ENCODE data around the gene MRPL24.

Gene MRPL24

GRCh38 chr1:156714830-156715229 lies 26.1 kb downstream of the MRPL24 start:
- no peak overlapping the region for H3K27ac ChIP-seq (ENCODE audit: low read depth, low read length)
- H3K9me3 ChIP-seq (ENCODE audit: control insufficient read depth in 5 of 5, low read length in 5 of 5), result no peaks in the 10 kb centered on the region
- peaks cover 0 to 8% (median 2%) of the 10 kb centered on the region in 5 donors for H3K36me3 ChIP-seq (ENCODE audit: control insufficient read depth in 5 of 5, insufficient read depth in 5 of 5, low read length in 5 of 5)
- H3K27me3 ChIP-seq (ENCODE audit: control insufficient read depth in 5 of 5, insufficient read depth in 4 of 5, low read length in 5 of 5), result peaks cover 0 to 2% (median 0%) of the 10 kb centered on the region in 5 donors
- H3K4me1 ChIP-seq (ENCODE audit: control insufficient read depth in 5 of 5, insufficient read depth in 5 of 5, low read length in 5 of 5), result peaks cover 4 to 25% (median 14%) of the 10 kb centered on the region in 5 donors
- H3K4me3 ChIP-seq (ENCODE audit: low read depth in 1 of 5, low read length in 5 of 5), result no peak overlapping the region
- H3K9ac ChIP-seq (ENCODE audit: low read length in 5 of 5), result no peak overlapping the region

- Histone ChIP-seq H3K9me3 (ENCODE audit: control insufficient read depth in 5 of 5, low read length in 5 of 5) (no peaks in the 10 kb centered on the region), H3K36me3 (ENCODE audit: control insufficient read depth in 5 of 5, insufficient read depth in 5 of 5, low read length in 5 of 5) (peaks cover 0 to 8% (median 0%) of the 10 kb centered on the region in 5 donors), H3K27me3 (ENCODE audit: control insufficient read depth in 5 of 5, insufficient read depth in 4 of 5, low read length in 5 of 5) (peaks cover 0 to 2% (median 0%) of the 10 kb centered on the region in 5 donors), H3K4me1 (ENCODE audit: control insufficient read depth in 5 of 5, insufficient read depth in 5 of 5, low read length in 5 of 5) (peaks cover 6 to 47% (median 36%) of the 10 kb centered on the region in 5 donors), H3K9ac (ENCODE audit: low read length in 5 of 5) (no peak overlapping the region), H3K27ac (ENCODE audit: low read depth, low read length) (no peak overlapping the region), H3K4me3 (ENCODE audit: low read depth in 1 of 5, low read length in 5 of 5) (no peak overlapping the region)
Observed at GRCh38 chr1:156712626-156713025, 28.3 kb downstream of the MRPL24 start.

- Histone ChIP-seq H3K4me1 (ENCODE audit: control insufficient read depth in 5 of 5, insufficient read depth in 5 of 5, low read length in 5 of 5) (peaks cover 6 to 61% (median 49%) of the 10 kb centered on the region in 5 donors), H3K27me3 (ENCODE audit: control insufficient read depth in 5 of 5, insufficient read depth in 4 of 5, low read length in 5 of 5) (peaks cover 0 to 2% (median 1%) of the 10 kb centered on the region in 5 donors), H3K4me3 (ENCODE audit: low read depth in 1 of 5, low read length in 5 of 5) (no peak overlapping the region), H3K36me3 (ENCODE audit: control insufficient read depth in 5 of 5, insufficient read depth in 5 of 5, low read length in 5 of 5) (peaks cover 0 to 6% (median 0%) of the 10 kb centered on the region in 5 donors), H3K9ac (ENCODE audit: low read length in 5 of 5) (no peak overlapping the region), H3K9me3 (ENCODE audit: control insufficient read depth in 5 of 5, low read length in 5 of 5) (no peaks in the 10 kb centered on the region), H3K27ac (ENCODE audit: low read depth, low read length) (no peak overlapping the region)
Observed at GRCh38 chr1:156711011-156711817, 29.7 kb downstream of the MRPL24 start.

- H3K27ac ChIP-seq (ENCODE audit: low read depth, low read length), result peak overlapping the region; percentile 30
- H3K9ac ChIP-seq (ENCODE audit: low read length in 5 of 5), result peak overlapping the region in 1 of 5 donors; percentile 38
- H3K4me3 ChIP-seq (ENCODE audit: low read depth in 1 of 5, low read length in 5 of 5), result no peak overlapping the region
- H3K9me3 ChIP-seq (ENCODE audit: control insufficient read depth in 5 of 5, low read length in 5 of 5), result no peaks in the 10 kb centered on the region
- H3K4me1 ChIP-seq (ENCODE audit: control insufficient read depth in 5 of 5, insufficient read depth in 5 of 5, low read length in 5 of 5), result peaks cover 6 to 74% (median 62%) of the 10 kb centered on the region in 5 donors
- no peaks in the 10 kb centered on the region for H3K36me3 ChIP-seq (ENCODE audit: control insufficient read depth in 5 of 5, insufficient read depth in 5 of 5, low read length in 5 of 5)
- peaks cover 2 to 13% (median 6%) of the 10 kb centered on the region in 5 donors for H3K27me3 ChIP-seq (ENCODE audit: control insufficient read depth in 5 of 5, insufficient read depth in 4 of 5, low read length in 5 of 5)
Observed at GRCh38 chr1:156709757-156710489, 31.0 kb downstream of the MRPL24 start.

- no peaks in the 10 kb centered on the region for H3K36me3 ChIP-seq (ENCODE audit: control insufficient read depth in 5 of 5, insufficient read depth in 5 of 5, low read length in 5 of 5)
- H3K27ac ChIP-seq (ENCODE audit: low read depth, low read length), result peak overlapping the region; percentile 65
- no peak overlapping the region for H3K9ac ChIP-seq (ENCODE audit: low read length in 5 of 5)
- peaks cover 10 to 22% (median 15%) of the 10 kb centered on the region in 5 donors for H3K27me3 ChIP-seq (ENCODE audit: control insufficient read depth in 5 of 5, insufficient read depth in 4 of 5, low read length in 5 of 5)
- no peak overlapping the region for H3K4me3 ChIP-seq (ENCODE audit: low read depth in 1 of 5, low read length in 5 of 5)
- peaks cover 7 to 82% (median 70%) of the 10 kb centered on the region in 5 donors for H3K4me1 ChIP-seq (ENCODE audit: control insufficient read depth in 5 of 5, insufficient read depth in 5 of 5, low read length in 5 of 5)
- H3K9me3 ChIP-seq (ENCODE audit: control insufficient read depth in 5 of 5, low read length in 5 of 5), result no peaks in the 10 kb centered on the region
Observed at GRCh38 chr1:156709031-156709430, 31.9 kb downstream of the MRPL24 start.

GRCh38 chr1:156708218-156708661 lies 32.6 kb downstream of the MRPL24 start:
- Histone ChIP-seq H3K4me1 (ENCODE audit: control insufficient read depth in 5 of 5, insufficient read depth in 5 of 5, low read length in 5 of 5) (peaks cover 7 to 83% (median 72%) of the 10 kb centered on the region in 5 donors), H3K36me3 (ENCODE audit: control insufficient read depth in 5 of 5, insufficient read depth in 5 of 5, low read length in 5 of 5) (no peaks in the 10 kb centered on the region), H3K4me3 (ENCODE audit: low read depth in 1 of 5, low read length in 5 of 5) (peak overlapping the region in 3 of 5 donors; percentile 3 to 22 (median 8)), H3K9me3 (ENCODE audit: control insufficient read depth in 5 of 5, low read length in 5 of 5) (no peaks in the 10 kb centered on the region), H3K9ac (ENCODE audit: low read length in 5 of 5) (no peak overlapping the region), H3K27me3 (ENCODE audit: control insufficient read depth in 5 of 5, insufficient read depth in 4 of 5, low read length in 5 of 5) (peaks cover 18 to 30% (median 23%) of the 10 kb centered on the region in 5 donors), H3K27ac (ENCODE audit: low read depth, low read length) (peak overlapping the region; percentile 65)

- H3K27me3 ChIP-seq (ENCODE audit: control insufficient read depth in 5 of 5, insufficient read depth in 4 of 5, low read length in 5 of 5), result peaks cover 19 to 36% (median 25%) of the 10 kb centered on the region in 5 donors
- H3K9me3 ChIP-seq (ENCODE audit: control insufficient read depth in 5 of 5, low read length in 5 of 5), result no peaks in the 10 kb centered on the region
- peaks cover 7 to 82% (median 72%) of the 10 kb centered on the region in 5 donors for H3K4me1 ChIP-seq (ENCODE audit: control insufficient read depth in 5 of 5, insufficient read depth in 5 of 5, low read length in 5 of 5)
- no peak overlapping the region for H3K9ac ChIP-seq (ENCODE audit: low read length in 5 of 5)
- peak overlapping the region in 3 of 5 donors; percentile 3 to 22 (median 8) for H3K4me3 ChIP-seq (ENCODE audit: low read depth in 1 of 5, low read length in 5 of 5)
- peak overlapping the region; percentile 65 for H3K27ac ChIP-seq (ENCODE audit: low read depth, low read length)
- H3K36me3 ChIP-seq (ENCODE audit: control insufficient read depth in 5 of 5, insufficient read depth in 5 of 5, low read length in 5 of 5), result no peaks in the 10 kb centered on the region
Observed at GRCh38 chr1:156707417-156708217, 33.3 kb downstream of the MRPL24 start.

- Histone ChIP-seq H3K27me3 (ENCODE audit: control insufficient read depth in 5 of 5, insufficient read depth in 4 of 5, low read length in 5 of 5) (peaks cover 16 to 36% (median 25%) of the 10 kb centered on the region in 5 donors), H3K36me3 (ENCODE audit: control insufficient read depth in 5 of 5, insufficient read depth in 5 of 5, low read length in 5 of 5) (no peaks in the 10 kb centered on the region), H3K9ac (ENCODE audit: low read length in 5 of 5) (peak overlapping the region in 4 of 5 donors; percentile 10 to 76 (median 34)), H3K4me3 (ENCODE audit: low read depth in 1 of 5, low read length in 5 of 5) (peak overlapping the region; percentile 20 to 66 (median 59)), H3K4me1 (ENCODE audit: control insufficient read depth in 5 of 5, insufficient read depth in 5 of 5, low read length in 5 of 5) (peaks cover 7 to 78% (median 72%) of the 10 kb centered on the region in 5 donors), H3K9me3 (ENCODE audit: control insufficient read depth in 5 of 5, low read length in 5 of 5) (no peaks in the 10 kb centered on the region), H3K27ac (ENCODE audit: low read depth, low read length) (peak overlapping the region; percentile 67)
Observed at GRCh38 chr1:156706657-156707416, 34.1 kb downstream of the MRPL24 start.
